HG02852 (cell line): ENCODE data around the gene HSPA1B.
"Not testable (repeated sequence)": the region's sequence is repeated elsewhere in the genome, so short reads cannot be mapped to it uniquely, and the experiment has no call there.

ENCODE experiments used
- ATAC-seq: cut with Tn5 transposase; IDR thresholded peaks from one replicate; pipeline ENCODE4 v1.9.1; 2021; ENCODE audit warnings: mild to moderate bottlenecking, moderate library complexity; ENCODE audit not compliant: unreplicated experiment

The HSPA1B gene

DNA sequence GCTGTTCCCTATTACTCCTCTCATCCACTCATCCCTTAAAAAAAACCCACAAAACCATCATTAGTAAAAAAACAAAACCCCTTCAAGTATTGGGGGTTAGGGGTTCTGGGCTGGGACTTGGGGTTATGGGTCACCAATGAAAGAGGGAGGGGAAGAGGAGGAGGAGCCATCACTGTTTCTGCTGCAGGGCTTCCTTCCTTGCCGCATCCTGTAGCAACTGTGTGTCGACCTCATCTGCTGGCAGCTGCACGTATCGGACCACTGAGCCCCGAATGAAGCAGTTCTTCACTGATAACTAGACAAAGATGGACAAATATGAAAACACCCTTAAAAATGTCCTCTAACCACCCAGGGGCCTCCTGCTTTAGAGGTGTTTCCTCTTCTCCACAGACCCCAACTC, 29.9 kb upstream of the HSPA1B start:
- ATAC-seq = no peak

DNA sequence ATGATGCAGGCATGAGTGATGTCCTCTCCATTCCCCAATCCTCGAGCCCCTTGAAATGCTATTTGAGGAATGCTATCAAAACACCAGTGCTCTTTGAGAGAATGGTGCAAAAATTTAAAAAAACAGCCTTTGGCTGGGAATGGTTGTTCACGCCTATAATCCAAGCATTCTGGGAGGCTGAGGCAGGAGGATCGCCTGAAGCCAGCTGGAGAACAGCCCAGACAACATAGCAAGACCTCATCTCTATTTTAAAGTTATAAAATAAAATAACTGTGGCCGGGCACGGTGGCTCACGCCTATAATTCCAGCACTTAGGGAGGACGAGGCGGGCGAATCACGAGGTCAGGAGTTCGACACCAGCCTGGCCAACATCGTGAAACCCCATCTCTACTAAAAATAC, 27.8 kb upstream of the HSPA1B start:
- ATAC-seq = no peak

DNA sequence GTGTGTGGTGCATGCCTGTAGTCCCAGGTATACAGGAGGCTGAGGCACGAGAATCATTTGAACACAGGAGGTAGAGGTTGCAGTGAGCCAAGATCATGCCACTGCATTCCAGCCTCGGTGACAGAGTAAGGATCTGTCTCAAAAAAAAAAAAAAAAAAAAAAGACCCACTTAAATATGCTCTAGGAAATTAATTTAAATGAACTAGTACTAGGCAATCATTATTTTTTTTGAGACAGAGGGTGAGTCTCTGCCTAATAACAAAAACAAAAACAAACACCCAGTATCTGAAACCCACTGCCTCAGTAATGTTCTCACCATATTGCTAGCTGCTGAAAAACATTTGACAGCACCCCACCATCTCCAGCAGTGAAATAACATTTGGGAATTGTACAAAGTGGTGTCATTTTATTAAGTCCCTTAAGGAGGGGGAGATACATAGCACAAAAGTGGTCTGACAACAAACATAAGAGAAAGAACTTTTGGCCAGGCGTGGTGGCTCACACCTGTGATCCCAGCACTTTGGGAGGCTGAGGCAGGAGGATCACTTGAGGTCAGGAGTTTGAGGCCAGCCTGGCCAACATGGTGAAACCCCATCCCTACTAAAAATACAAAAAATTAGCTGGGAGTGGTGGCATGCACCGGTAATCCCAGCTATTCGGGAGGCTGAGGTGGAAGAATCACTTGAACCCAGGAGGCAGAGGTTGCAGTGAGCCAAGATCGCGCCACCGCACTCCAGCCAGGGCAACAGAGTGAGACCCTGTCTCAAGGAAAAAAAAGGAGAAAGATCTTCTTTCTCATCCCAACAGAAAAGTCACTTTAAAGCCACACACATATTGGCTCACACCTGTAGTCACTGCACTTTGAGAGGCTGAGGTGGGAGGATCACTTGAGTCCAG, 26.3 kb upstream of the HSPA1B start:
- not testable (repeated sequence) for ATAC-seq

DNA sequence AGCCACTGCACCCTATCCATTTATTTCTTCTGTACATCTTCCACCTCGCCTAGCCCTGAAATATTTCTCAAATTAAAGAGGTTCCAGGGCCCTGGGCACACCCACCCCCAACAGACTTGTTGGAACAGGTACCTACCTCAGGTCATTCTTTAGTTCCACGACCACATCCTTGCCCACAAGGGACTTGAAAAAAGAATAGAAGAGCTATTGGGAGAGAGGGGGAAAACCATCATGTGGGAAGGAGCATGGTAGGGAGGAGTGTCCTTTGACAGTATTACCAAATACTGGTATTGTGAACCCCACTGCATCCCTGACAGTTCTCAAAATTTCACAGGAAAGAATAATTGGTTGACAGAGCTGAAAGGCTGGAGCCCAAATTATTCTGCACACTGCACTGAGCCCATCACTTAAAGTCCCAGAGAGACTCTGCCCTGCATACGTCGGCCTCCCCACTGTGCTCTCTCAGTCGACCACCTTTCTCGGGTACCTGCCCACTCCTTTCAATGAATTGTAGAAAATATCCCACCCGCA, 21.5 kb upstream of the HSPA1B start:
- ATAC-seq = peak; percentile 23

DNA sequence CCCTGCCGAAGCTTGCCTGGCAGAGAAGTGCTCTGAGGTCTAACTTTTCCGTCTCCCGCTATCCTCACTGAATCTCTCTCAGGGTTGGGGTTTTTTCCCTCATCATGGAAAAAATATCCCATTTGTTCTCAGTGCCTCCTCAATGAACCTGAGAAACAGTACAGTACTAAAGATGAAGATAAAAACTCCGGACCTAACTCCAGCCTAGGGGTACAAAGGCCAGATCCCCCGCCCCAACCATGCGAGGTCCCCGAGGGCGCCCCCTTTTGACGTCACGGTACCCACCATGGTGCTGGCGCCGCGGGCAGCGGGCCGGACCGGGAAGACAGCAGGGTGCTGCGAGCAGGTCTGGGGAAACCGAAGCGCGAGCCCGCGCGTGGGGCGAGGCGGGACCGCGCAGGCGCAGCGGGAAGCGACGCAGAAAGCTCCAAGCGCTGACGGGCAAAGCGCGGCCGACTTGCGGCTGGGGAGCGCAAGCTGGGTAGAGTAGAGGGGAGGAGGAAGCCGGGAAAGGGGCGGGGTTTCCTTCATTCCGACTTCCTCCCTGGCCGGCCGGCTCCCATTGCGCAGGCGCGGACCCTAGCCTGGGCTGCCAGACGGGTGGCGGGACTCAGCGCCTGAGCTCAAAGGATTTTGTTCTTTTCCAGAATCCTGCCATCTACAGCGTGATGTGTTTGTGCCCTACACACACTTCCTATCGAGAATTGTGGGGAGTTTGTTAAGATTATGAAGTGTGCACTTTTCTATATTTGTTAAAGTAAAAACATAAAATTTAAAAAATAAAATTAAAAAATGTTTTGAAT, 20.9 kb upstream of the HSPA1B start, which contains the start of gene LSM2:
Gene LSM2 (minus strand): TSS at position 497 of the 803 bp plus-strand sequence. CDS start 209 bp downstream, at position 288.
- peak; percentile 85 for ATAC-seq

DNA sequence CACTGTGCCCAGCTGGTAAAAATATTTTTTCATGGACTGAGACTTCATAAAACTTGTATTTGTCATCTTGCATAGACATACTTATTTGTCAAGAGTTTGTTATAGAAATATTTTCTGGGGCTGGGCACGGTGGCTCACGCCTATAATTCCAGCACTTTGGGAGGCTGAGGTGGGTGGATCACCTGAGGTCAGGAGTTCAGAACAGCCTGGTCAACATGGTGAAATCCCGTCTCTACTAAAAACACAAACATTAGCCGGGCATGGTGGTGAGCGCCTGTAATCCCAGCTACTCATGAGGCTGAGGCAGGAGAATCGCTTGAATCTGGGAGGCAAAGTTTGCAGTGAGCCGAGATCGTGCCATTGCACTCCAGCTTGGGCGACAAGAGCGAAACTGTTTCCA, 18.9 kb upstream of the HSPA1B start:
- not testable (repeated sequence) for ATAC-seq

DNA sequence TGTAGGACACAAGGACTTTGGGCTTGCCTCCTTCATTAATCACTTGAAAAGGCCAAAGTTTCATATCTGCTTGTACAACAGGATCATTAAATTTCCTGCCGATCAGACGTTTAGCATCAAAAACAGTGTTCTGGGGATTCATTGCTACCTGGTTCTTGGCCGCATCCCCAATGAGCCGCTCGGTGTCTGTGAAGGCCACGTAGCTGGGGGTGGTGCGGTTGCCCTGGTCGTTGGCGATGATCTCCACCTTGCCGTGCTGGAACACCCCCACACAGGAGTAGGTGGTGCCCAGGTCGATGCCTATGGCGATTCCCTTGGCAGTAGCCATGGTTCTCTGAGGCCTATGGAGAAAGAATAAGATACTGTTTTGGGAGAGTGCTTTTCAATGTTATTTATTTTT, 15.9 kb upstream of the HSPA1B start:
- ATAC-seq = no peak

DNA sequence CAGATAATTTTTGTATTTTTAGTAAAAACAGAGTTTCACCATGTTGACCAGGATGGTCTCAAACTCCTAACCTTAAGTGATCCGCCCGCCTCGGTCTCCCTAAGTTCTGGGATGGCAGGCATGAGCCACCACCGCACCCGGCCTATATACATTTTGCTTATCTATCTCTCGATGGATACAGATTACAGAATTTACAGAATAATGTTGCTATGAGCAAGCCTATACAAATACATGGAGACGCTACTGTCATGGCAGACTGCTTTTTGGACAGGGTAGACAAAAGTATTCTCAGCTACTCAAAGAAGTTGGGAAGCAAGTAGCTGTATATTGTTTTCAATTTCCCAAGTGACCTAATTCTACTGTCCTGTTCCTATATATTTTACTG, 14.1 kb upstream of the HSPA1B start:
- ATAC-seq = no peak

DNA sequence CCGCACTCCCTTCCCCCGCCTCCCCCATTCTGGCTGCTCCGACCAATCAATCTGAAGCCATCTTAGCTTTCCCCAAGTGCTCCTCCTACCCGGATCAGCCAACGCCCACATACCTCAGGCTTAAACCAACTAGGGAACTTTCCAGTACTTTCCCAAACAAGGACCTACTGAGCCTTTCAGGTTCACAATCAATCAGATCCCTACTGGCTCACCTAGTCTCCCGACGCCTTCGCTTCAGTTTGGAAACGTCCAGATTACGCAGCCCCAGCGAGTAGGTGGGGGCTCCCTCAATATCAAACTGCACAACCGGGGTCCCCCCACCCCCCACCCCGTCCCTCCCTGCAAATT, 12.9 kb upstream of the HSPA1B start:
- no peak for ATAC-seq

DNA sequence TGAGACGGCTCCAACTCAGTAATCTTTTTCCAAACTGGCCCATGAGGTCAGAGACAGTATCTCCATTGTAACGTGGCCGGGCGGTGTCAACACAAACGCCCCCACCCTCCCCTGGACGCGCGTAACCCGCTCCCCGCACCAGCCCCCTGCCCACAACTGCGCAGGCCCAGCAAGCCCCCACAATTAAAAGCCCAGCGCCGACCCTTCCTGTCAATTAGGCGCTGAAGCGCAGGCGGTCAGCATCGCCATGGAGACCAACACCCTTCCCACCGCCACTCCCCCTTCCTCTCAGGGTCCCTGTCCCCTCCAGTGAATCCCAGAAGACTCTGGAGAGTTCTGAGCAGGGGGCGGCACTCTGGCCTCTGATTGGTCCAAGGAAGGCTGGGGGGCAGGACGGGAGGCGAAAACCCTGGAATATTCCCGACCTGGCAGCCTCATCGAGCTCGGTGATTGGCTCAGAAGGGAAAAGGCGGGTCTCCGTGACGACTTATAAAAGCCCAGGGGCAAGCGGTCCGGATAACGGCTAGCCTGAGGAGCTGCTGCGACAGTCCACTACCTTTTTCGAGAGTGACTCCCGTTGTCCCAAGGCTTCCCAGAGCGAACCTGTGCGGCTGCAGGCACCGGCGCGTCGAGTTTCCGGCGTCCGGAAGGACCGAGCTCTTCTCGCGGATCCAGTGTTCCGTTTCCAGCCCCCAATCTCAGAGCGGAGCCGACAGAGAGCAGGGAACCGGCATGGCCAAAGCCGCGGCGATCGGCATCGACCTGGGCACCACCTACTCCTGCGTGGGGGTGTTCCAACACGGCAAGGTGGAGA, 12.3 kb upstream of the HSPA1B start, which contains the start of the genes HSPA1A and HSPA1L:
Gene HSPA1A (plus strand): TSS at position 519 of the 814 bp plus-strand sequence. CDS start 214 bp downstream, at position 733.
Gene HSPA1L (minus strand): TSS at position 259 of the 814 bp plus-strand sequence. CDS start 3,311 bp downstream, outside the sequence.
- no peak for ATAC-seq

DNA sequence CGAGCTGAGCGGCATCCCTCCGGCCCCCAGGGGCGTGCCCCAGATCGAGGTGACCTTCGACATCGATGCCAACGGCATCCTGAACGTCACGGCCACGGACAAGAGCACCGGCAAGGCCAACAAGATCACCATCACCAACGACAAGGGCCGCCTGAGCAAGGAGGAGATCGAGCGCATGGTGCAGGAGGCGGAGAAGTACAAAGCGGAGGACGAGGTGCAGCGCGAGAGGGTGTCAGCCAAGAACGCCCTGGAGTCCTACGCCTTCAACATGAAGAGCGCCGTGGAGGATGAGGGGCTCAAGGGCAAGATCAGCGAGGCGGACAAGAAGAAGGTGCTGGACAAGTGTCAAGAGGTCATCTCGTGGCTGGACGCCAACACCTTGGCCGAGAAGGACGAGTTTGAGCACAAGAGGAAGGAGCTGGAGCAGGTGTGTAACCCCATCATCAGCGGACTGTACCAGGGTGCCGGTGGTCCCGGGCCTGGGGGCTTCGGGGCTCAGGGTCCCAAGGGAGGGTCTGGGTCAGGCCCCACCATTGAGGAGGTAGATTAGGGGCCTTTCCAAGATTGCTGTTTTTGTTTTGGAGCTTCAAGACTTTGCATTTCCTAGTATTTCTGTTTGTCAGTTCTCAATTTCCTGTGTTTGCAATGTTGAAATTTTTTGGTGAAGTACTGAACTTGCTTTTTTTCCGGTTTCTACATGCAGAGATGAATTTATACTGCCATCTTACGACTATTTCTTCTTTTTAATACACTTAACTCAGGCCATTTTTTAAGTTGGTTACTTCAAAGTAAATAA, 10.2 kb upstream of the HSPA1B start:
- not testable (repeated sequence) for ATAC-seq

DNA sequence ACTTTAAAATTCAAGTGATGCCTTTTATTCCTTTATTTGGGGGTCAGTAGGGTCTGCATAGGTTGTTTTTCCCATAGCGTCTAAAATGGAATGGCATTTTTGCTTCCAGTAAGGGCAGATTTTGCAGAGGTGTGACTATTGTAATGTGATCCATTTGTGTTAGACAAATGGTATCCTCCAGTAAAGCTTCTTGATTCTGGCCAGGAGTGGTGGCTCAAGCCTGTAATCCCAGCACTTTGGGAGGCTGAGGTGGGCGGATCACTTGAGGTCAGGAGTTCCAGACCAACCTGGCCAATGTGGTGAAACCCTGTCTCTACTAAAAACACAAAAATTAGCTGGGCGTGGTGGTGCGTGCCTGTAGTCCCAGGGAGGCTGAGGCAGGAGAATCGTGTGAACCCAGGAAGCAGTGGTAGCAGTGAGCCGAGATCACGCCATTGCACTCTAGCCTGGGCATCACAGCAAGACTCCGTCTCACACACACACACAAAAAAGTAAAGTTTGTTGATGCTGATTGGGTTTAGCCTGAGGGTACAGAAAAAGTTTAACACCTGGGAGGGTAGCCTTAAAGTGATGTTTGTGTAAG, 9.5 kb upstream of the HSPA1B start:
- ATAC-seq = not testable (repeated sequence)

DNA sequence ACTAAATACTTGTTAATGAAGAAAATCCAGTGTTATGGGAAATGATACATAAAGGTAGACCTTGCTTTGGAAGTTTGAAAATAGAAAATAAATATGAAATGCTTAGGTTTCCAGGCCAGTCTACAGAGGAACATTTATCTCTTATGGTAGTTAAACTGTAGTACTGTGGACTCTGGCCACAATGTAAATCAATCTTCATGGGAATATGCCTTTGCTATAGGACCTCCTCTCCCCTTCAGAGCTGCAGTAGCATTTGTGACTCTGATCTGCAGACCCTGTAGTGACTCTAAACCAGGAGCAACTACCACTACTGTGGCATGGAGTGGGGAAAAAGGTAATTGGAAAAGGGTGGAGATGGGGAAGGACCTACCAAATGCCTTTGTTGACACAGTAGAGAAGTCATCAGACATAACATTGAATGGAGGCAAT, 7.7 kb upstream of the HSPA1B start:
- no peak for ATAC-seq

DNA sequence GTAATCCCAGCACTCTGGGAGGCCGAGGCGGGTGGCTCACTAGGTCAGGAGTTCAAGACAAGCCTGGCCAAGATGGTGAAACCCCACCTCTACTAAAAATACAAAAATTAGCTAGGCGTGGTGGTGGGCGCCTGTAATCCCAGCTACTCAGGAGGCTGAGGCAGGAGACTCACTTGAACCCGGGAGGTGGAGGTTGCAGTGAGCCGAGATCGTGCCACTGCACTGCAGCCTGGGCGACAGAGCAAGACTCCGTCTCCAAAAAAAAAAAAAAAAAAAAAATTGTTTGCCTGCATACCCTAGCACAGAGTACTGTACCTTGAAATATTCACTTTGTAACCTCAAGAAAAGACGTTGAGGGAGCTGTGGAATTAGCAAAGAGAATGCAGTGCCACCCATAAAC, 7.1 kb upstream of the HSPA1B start:
- not testable (repeated sequence) for ATAC-seq

DNA sequence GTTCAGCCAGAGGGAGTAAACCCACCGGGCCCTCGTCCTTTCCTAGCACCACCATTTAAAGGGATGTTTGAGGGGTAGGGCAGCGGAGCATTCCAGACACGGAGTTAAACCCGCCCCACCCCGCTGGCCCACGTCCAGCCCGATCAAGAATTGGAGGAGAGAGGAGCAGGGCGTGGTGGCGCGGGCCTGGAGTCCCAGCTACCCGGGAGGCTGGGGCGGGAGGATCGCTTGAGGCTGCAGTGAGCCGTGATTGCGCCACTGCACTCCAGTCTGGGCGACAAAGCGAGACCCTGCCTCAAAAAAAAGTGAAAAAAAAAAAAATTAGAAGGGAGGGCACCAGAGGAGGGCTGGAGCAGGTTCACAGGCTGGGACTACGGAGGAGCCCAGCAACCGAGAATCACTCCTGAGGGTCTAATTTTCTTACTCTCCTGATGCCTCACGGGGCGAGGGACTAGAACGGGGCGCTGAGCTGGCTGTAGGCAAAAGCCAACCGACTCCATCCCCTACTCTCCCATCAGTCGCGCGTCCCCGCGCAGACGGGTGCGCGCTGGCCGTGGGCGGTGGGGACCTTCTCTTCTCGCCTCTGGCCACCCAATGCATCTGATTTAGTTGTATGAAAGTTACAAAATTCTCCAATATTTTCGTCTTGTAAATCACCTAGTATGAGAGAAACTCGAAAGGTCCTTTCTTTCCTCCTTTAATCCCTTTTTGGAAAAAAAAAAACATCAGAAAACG, 6.1 kb upstream of the HSPA1B start:
- peak; percentile 40 for ATAC-seq

DNA sequence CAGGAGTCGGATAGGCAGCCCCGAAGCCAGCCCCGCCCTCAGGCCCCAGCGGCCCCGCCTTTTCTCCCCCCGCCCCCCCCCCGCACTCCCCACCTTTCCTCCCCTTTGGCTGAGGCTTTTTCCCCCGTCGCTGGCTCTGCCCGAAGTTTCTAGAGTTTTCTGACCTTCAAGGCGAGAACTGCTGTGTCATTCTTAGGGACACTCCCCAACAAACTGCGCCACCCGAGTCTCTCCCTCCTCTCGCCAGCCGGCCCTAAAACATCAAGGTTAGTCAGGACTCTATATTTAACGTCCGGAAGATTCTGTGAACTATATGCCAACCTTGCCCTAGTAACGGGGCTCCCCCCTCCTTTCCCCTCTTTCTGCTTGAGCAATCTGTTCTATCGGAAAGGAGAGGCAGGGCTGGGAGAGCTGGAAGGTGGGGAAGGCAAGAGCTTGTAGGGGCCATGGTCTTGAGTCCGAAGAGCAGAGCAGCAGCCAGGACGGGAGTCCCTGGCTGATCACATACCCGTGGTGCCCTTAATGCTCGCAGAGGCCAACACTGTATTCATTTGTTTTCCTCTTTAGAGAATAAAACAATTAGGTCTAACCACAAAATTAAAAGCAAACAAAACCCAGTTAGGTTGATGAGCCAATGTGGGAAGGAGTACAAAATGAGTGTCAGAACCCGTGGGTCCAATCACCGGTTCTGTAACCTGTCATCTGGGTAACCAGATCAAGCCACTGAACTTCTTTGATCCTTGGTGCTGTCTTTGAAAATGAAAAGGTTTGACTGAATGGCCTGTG, 5.3 kb upstream of the HSPA1B start:
- peak; percentile 34 for ATAC-seq

DNA sequence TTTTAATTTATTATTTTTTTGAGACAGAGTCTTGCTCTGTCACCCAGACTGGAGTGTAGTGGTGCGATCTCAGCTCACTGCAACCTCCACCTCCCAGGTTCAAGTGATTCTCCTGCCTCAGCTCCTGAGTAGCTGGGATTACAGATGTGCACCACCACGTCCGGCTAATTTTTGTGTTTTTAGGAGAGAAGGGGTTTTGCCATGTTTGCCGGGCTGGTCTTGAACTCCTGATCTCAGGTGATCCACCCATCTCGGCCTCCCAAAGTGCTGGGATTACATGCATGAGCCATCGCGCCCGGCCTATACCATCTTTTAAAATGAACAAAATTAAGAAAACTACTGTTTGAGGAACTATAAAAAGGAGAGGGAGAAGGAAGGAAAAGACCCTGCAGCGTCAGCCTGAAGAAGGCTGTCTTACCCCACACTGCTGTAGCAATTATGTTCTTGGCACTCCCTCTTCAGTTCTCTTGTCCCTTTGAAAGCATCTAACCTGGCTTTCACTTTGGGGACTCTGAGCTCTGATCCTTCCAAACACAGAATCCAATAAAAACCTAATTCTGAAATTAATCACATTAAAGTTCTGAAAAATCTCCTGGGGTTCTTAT, 3.8 kb upstream of the HSPA1B start:
- not testable (repeated sequence) for ATAC-seq
